ENCODE data around the gene PVALEF.
"Not testable (repeated sequence)": the region's sequence is repeated elsewhere in the genome, so short reads cannot be mapped to it uniquely, and the experiment has no call there.

The PVALEF gene

DNA sequence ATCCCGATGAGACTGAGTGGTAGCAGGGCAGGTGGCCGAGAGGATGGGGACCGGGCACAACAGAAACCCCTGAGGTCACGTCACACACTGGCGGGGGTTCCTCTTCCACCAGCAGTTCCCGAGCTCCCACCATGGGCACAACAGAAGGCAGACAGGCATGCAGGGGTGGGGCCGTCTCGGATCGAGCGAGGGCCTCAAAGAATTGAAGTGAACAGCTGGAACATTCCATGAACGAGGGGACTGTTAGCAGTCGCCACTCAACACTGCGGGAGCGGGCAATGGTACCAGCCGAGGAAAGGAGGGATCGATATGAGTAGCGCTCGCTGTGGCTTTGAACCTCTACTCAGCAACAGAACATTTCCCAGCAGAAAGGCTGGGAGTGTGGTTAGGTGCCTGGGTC, 52.2 kb downstream of the PVALEF start:
- H3K36me3 ChIP-seq (ENCODE audit: control insufficient read depth in 2 of 2, insufficient read depth in 2 of 2, low read length in 2 of 2) = no peaks in the 10 kb centered on the region
- no peaks in the 10 kb centered on the region for H3K9me3 ChIP-seq (ENCODE audit: control insufficient read depth in 2 of 2, low read length in 2 of 2)
- H3K27ac ChIP-seq (ENCODE audit: low read depth in 2 of 2, low read length in 2 of 2) = no peak overlapping the region
- H3K9ac ChIP-seq (ENCODE audit: low read depth in 1 of 2, low read length in 2 of 2) = no peak overlapping the region
- H3K4me1 ChIP-seq (ENCODE audit: control insufficient read depth in 2 of 2, insufficient read depth in 2 of 2, low read length in 2 of 2) = peaks cover 9 to 13% of the 10 kb centered on the region in 2 donors
- no peaks in the 10 kb centered on the region for H3K27me3 ChIP-seq (ENCODE audit: control insufficient read depth in 2 of 2, insufficient read depth in 2 of 2, low read length in 2 of 2)
- no peak overlapping the region for H3K4me3 ChIP-seq (ENCODE audit: low read length in 2 of 2)

DNA sequence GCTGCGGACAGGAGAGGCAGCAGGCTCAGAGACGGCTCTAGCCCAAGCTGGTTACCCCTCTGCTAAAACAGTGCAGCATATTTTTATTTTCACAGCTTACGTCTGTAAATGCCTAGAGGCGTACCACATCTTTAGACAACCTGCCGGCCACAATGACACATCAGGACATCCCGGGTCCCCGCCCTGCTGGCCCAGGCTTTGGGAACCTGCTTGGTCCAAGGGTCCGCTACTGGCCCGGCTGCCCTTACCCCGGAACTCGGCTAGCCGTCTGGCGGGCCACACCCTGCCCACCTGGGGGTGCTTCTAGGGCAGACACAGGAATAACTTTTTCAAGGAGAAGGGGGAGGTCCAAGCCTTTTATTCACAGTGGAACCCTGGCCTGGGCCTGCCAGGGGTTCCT, 53.2 kb downstream of the PVALEF start:
- Histone ChIP-seq H3K4me1 (ENCODE audit: control insufficient read depth in 2 of 2, insufficient read depth in 2 of 2, low read length in 2 of 2) (peaks cover 12 to 18% of the 10 kb centered on the region in 2 donors), H3K27ac (ENCODE audit: low read depth in 2 of 2, low read length in 2 of 2) (no peak overlapping the region), H3K36me3 (ENCODE audit: control insufficient read depth in 2 of 2, insufficient read depth in 2 of 2, low read length in 2 of 2) (no peaks in the 10 kb centered on the region), H3K27me3 (ENCODE audit: control insufficient read depth in 2 of 2, insufficient read depth in 2 of 2, low read length in 2 of 2) (no peaks in the 10 kb centered on the region), H3K4me3 (ENCODE audit: low read length in 2 of 2) (no peak overlapping the region), H3K9ac (ENCODE audit: low read depth in 1 of 2, low read length in 2 of 2) (no peak overlapping the region), H3K9me3 (ENCODE audit: control insufficient read depth in 2 of 2, low read length in 2 of 2) (no peaks in the 10 kb centered on the region)

- no peaks in the 10 kb centered on the region for H3K36me3 ChIP-seq (ENCODE audit: control insufficient read depth in 2 of 2, insufficient read depth in 2 of 2, low read length in 2 of 2)
- peaks cover 16 to 21% of the 10 kb centered on the region in 2 donors for H3K4me1 ChIP-seq (ENCODE audit: control insufficient read depth in 2 of 2, insufficient read depth in 2 of 2, low read length in 2 of 2)
- no peaks in the 10 kb centered on the region for H3K27me3 ChIP-seq (ENCODE audit: control insufficient read depth in 2 of 2, insufficient read depth in 2 of 2, low read length in 2 of 2)
- H3K4me3 ChIP-seq (ENCODE audit: low read length in 2 of 2) = no peak overlapping the region
- no peak overlapping the region for H3K27ac ChIP-seq (ENCODE audit: low read depth in 2 of 2, low read length in 2 of 2)
- no peak overlapping the region for H3K9ac ChIP-seq (ENCODE audit: low read depth in 1 of 2, low read length in 2 of 2)
- H3K9me3 ChIP-seq (ENCODE audit: control insufficient read depth in 2 of 2, low read length in 2 of 2) = no peaks in the 10 kb centered on the region
Measured at GRCh38 chr17:81218991-81219390, 53.7 kb downstream of the PVALEF start.

GRCh38 chr17:81219476-81220180, 54.3 kb downstream of the PVALEF start:
- Histone ChIP-seq H3K27ac (ENCODE audit: low read depth in 2 of 2, low read length in 2 of 2) (no peak overlapping the region), H3K4me3 (ENCODE audit: low read length in 2 of 2) (no peak overlapping the region), H3K9ac (ENCODE audit: low read depth in 1 of 2, low read length in 2 of 2) (no peak overlapping the region), H3K27me3 (ENCODE audit: control insufficient read depth in 2 of 2, insufficient read depth in 2 of 2, low read length in 2 of 2) (no peaks in the 10 kb centered on the region), H3K4me1 (ENCODE audit: control insufficient read depth in 2 of 2, insufficient read depth in 2 of 2, low read length in 2 of 2) (peaks cover 18 to 21% of the 10 kb centered on the region in 2 donors), H3K9me3 (ENCODE audit: control insufficient read depth in 2 of 2, low read length in 2 of 2) (no peaks in the 10 kb centered on the region), H3K36me3 (ENCODE audit: control insufficient read depth in 2 of 2, insufficient read depth in 2 of 2, low read length in 2 of 2) (no peaks in the 10 kb centered on the region)

DNA sequence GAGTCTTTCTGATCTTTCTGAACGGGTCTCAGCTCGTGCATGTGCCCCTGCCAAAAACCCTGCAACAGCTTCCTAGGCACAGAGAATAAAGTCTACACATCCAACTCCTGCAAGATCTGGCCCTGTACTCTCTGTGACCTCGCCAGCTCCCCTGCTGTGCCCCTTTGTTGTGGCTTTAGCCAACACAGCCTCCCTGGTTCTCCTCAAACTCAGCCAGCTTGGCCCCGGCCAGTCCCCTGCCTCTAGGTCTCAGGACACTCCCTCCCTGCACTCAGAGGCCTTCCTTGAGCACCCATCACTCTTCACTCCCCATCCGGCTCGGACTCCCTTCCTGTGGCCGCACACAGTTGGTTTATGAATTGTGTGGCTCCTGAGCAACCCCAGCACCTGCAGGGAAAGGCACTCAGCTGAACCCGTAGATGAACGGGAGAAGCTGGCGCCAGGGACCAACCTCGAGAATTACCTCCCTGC, 56.1 kb downstream of the PVALEF start:
- no peak overlapping the region for H3K27ac ChIP-seq (ENCODE audit: low read depth in 2 of 2, low read length in 2 of 2)
- H3K9ac ChIP-seq (ENCODE audit: low read depth in 1 of 2, low read length in 2 of 2) = no peak overlapping the region
- no peaks in the 10 kb centered on the region for H3K36me3 ChIP-seq (ENCODE audit: control insufficient read depth in 2 of 2, insufficient read depth in 2 of 2, low read length in 2 of 2)
- H3K4me1 ChIP-seq (ENCODE audit: control insufficient read depth in 2 of 2, insufficient read depth in 2 of 2, low read length in 2 of 2) = peaks cover 18 to 21% of the 10 kb centered on the region in 2 donors
- H3K4me3 ChIP-seq (ENCODE audit: low read length in 2 of 2) = no peak overlapping the region
- H3K9me3 ChIP-seq (ENCODE audit: control insufficient read depth in 2 of 2, low read length in 2 of 2) = no peaks in the 10 kb centered on the region
- H3K27me3 ChIP-seq (ENCODE audit: control insufficient read depth in 2 of 2, insufficient read depth in 2 of 2, low read length in 2 of 2) = no peaks in the 10 kb centered on the region

DNA sequence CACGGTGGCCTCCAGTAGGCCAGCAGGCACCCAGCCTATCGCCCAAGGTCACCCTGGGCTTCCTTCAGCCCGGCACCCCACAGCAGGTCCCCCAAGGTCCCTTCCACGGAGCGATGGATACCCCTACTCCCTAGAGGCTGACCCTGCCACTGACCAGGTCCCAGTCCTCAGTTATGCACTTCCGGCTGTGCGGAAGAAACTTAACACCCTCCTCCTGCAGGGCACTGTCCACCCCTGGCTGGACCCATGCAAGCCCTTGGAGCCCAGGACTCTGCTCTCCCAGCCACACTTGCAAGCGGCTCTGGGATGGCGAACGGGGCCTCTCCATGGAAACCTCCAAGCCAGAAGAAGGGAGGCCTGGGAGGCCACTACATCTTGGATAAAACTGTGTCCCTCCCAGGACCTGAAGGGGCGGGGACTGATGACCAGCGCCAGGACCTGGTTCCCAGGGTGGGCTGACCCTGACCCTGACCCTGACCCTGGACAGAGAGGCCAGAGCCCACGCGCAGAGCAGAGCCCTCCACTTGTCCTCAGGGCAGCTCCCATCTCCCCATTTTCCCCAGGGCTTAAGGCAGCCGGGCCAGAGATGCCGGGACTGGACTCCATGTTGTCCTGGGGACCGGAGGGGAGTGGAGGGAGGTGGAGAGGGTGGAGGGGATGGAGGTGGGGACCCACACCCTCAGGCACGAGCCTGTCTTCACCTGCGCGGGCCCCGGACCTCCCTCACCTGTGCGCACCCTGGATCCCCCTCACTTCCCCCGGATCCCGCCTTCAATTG, 56.7 kb downstream of the PVALEF start:
- H3K9me3 ChIP-seq (ENCODE audit: control insufficient read depth in 2 of 2, low read length in 2 of 2) = no peaks in the 10 kb centered on the region
- peak overlapping the region; percentile 67 to 79 for H3K4me3 ChIP-seq (ENCODE audit: low read length in 2 of 2)
- H3K9ac ChIP-seq (ENCODE audit: low read depth in 1 of 2, low read length in 2 of 2) = peak overlapping the region; percentile 52 to 82
- peaks cover 18 to 21% of the 10 kb centered on the region in 2 donors for H3K4me1 ChIP-seq (ENCODE audit: control insufficient read depth in 2 of 2, insufficient read depth in 2 of 2, low read length in 2 of 2)
- H3K27me3 ChIP-seq (ENCODE audit: control insufficient read depth in 2 of 2, insufficient read depth in 2 of 2, low read length in 2 of 2) = no peaks in the 10 kb centered on the region
- no peak overlapping the region for H3K27ac ChIP-seq (ENCODE audit: low read depth in 2 of 2, low read length in 2 of 2)
- no peaks in the 10 kb centered on the region for H3K36me3 ChIP-seq (ENCODE audit: control insufficient read depth in 2 of 2, insufficient read depth in 2 of 2, low read length in 2 of 2)

DNA sequence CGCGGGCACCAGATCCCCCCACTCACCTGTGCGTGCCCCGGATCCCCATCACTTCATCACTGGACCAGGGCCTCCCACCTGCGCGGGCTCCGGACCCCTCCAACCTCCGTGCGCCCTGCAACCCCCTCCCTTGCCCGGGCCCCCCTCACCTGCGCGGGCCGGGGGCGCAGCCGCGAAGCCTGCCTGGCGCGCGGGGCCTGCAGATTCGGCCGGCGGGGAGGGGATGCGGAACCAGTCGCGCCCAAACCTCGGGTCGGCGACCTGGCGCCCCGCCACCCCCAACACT, 57.3 kb downstream of the PVALEF start:
- peak overlapping the region; percentile 67 to 79 for H3K4me3 ChIP-seq (ENCODE audit: low read length in 2 of 2)
- no peak overlapping the region for H3K27ac ChIP-seq (ENCODE audit: low read depth in 2 of 2, low read length in 2 of 2)
- no peaks in the 10 kb centered on the region for H3K36me3 ChIP-seq (ENCODE audit: control insufficient read depth in 2 of 2, insufficient read depth in 2 of 2, low read length in 2 of 2)
- peak overlapping the region; percentile 52 to 82 for H3K9ac ChIP-seq (ENCODE audit: low read depth in 1 of 2, low read length in 2 of 2)
- H3K4me1 ChIP-seq (ENCODE audit: control insufficient read depth in 2 of 2, insufficient read depth in 2 of 2, low read length in 2 of 2) = peaks cover 18 to 21% of the 10 kb centered on the region in 2 donors
- no peaks in the 10 kb centered on the region for H3K9me3 ChIP-seq (ENCODE audit: control insufficient read depth in 2 of 2, low read length in 2 of 2)
- H3K27me3 ChIP-seq (ENCODE audit: control insufficient read depth in 2 of 2, insufficient read depth in 2 of 2, low read length in 2 of 2) = no peaks in the 10 kb centered on the region

- Histone ChIP-seq H3K9me3 (ENCODE audit: control insufficient read depth in 2 of 2, low read length in 2 of 2) (no peaks in the 10 kb centered on the region), H3K27ac (ENCODE audit: low read depth in 2 of 2, low read length in 2 of 2) (peak within 1 kb of the TSS in 1 of 2 donors; percentile 46), H3K4me1 (ENCODE audit: control insufficient read depth in 2 of 2, insufficient read depth in 2 of 2, low read length in 2 of 2) (peaks cover 18 to 21% of the 10 kb centered on the region in 2 donors), H3K4me3 (ENCODE audit: low read length in 2 of 2) (peak within 1 kb of the TSS; percentile 67 to 79), H3K27me3 (ENCODE audit: control insufficient read depth in 2 of 2, insufficient read depth in 2 of 2, low read length in 2 of 2) (no peaks in the 10 kb centered on the region), H3K36me3 (ENCODE audit: control insufficient read depth in 2 of 2, insufficient read depth in 2 of 2, low read length in 2 of 2) (no peaks in the 10 kb centered on the region), H3K9ac (ENCODE audit: low read depth in 1 of 2, low read length in 2 of 2) (peak within 1 kb of the TSS; percentile 52 to 82)
Measured at GRCh38 chr17:81222906-81223761, 57.8 kb downstream of the PVALEF start, which contains the start of gene CEP131. TSS of gene CEP131 (minus strand) at chr17:81222965. CDS start at chr17:81220056, 2,909 bp downstream.

DNA sequence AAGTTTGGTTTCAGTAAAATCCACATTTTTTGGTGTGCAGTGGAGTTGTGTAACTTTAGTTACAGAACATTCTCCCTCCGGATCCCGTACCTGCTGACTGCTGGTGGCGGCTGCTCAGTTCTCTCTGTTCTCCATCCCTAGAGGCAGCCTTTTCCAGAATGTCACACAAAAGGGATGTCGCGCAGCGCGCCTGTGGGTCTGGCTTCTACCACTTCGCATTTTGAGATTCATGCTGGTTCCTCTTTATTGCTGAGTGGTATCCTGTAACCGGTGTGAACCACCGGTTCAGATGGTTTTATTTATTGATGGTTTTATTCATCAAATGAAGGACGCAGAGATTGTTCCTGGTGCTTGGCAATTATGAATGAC, 58.4 kb downstream of the PVALEF start:
- peak overlapping the region; percentile 53 to 60 for H3K4me3 ChIP-seq (ENCODE audit: low read length in 2 of 2)
- no peaks in the 10 kb centered on the region for H3K36me3 ChIP-seq (ENCODE audit: control insufficient read depth in 2 of 2, insufficient read depth in 2 of 2, low read length in 2 of 2)
- no peaks in the 10 kb centered on the region for H3K9me3 ChIP-seq (ENCODE audit: control insufficient read depth in 2 of 2, low read length in 2 of 2)
- H3K27ac ChIP-seq (ENCODE audit: low read depth in 2 of 2, low read length in 2 of 2) = peak overlapping the region in 1 of 2 donors; percentile 46
- H3K27me3 ChIP-seq (ENCODE audit: control insufficient read depth in 2 of 2, insufficient read depth in 2 of 2, low read length in 2 of 2) = no peaks in the 10 kb centered on the region
- H3K4me1 ChIP-seq (ENCODE audit: control insufficient read depth in 2 of 2, insufficient read depth in 2 of 2, low read length in 2 of 2) = peaks cover 18 to 23% of the 10 kb centered on the region in 2 donors
- peak overlapping the region in 1 of 2 donors; percentile 71 for H3K9ac ChIP-seq (ENCODE audit: low read depth in 1 of 2, low read length in 2 of 2)

DNA sequence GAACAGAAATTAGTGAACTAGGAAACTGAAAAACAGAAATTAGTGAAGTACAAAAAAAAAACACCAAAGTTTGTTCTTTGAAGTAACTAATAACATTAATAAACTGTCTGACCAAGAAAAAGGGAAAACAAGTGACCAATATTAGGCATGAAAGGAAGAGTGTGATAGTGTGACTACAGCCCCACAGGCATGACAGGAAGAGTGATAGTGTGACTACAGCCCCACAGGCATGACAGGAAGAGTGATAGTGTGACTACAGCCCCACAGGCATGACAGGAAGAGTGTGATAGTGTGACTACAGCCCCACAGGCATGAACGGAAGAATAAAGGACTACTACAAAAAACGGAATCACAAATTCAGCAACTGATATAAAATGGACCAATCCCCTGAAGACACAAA, 62.3 kb downstream of the PVALEF start:
- H3K27me3 ChIP-seq (ENCODE audit: control insufficient read depth in 2 of 2, insufficient read depth in 2 of 2, low read length in 2 of 2); H3K27ac ChIP-seq (ENCODE audit: low read depth in 2 of 2, low read length in 2 of 2); H3K4me1 ChIP-seq (ENCODE audit: control insufficient read depth in 2 of 2, insufficient read depth in 2 of 2, low read length in 2 of 2); H3K4me3 ChIP-seq (ENCODE audit: low read length in 2 of 2); H3K9me3 ChIP-seq (ENCODE audit: control insufficient read depth in 2 of 2, low read length in 2 of 2); H3K9ac ChIP-seq (ENCODE audit: low read depth in 1 of 2, low read length in 2 of 2): not testable (repeated sequence)
- peaks cover 18 to 24% of the 10 kb centered on the region in 2 donors for H3K36me3 ChIP-seq (ENCODE audit: control insufficient read depth in 2 of 2, insufficient read depth in 2 of 2, low read length in 2 of 2)
